Hepatocyte (in vitro differentiated cells): Measurements from ENCODE around the gene ANKRD44. TPM values are rescaled to one million over a fixed set of nuclear protein-coding genes. Genes with fewer than 3 reads are reported as not detected.

Experiments
- DNase-seq: peaks from one replicate; pipeline ENCODE4 v3.0.0-alpha.2; 2016; ENCODE audit warnings: low spot score
- H2AFZ ChIP-seq: fragments of 200-600 bp; sonication (generic); 2 replicates; pipeline ENCODE4 v1.6.0; 2016; ENCODE audit warnings: antibody characterized with exemption, mild to moderate bottlenecking
- H3K27ac ChIP-seq: fragments of 200-600 bp; sonication (generic); 2 replicates; pipeline ENCODE4 v1.5.1; 2016; ENCODE audit warnings: mild to moderate bottlenecking
- H3K27me3 ChIP-seq: fragments of 200-600 bp; sonication (generic); 2 replicates; pipeline ENCODE4 v1.6.1; 2016
- H3K36me3 ChIP-seq: fragments of 200-600 bp; sonication (generic); replicated peaks from 2 replicates; pipeline ENCODE4 v1.5.1; 2016; ENCODE audit warnings: low read depth; ENCODE audit not compliant: insufficient read depth
- H3K4me1 ChIP-seq: fragments of 200-600 bp; sonication (generic); 2 replicates; pipeline ENCODE4 v1.5.1; 2016; ENCODE audit warnings: mild to moderate bottlenecking, moderate library complexity; ENCODE audit not compliant: insufficient read depth
- H3K4me2 ChIP-seq: fragments of 200-600 bp; sonication (generic); 2 replicates; pipeline ENCODE4 v1.6.0; 2016
- H3K4me3 ChIP-seq: fragments of 200-600 bp; sonication (generic); 2 replicates; pipeline ENCODE4 v1.5.1; 2016; ENCODE audit warnings: mild to moderate bottlenecking
- H3K79me2 ChIP-seq: fragments of 200-600 bp; sonication (generic); 2 replicates; pipeline ENCODE4 v1.6.0; 2017; ENCODE audit warnings: mild to moderate bottlenecking
- H3K9me2 ChIP-seq: fragments of 200-600 bp; sonication (generic); replicated peaks from 2 replicates; pipeline ENCODE4 v1.6.0; 2017; ENCODE audit warnings: mild to moderate bottlenecking; ENCODE audit not compliant: insufficient read depth
- H3K9me3 ChIP-seq: fragments of 200-600 bp; sonication (generic); 2 replicates; pipeline ENCODE4 v1.5.1; 2016; ENCODE audit warnings: low read depth, mild to moderate bottlenecking
- H4K20me1 ChIP-seq: fragments of 200-600 bp; sonication (generic); 2 replicates; pipeline ENCODE4 v1.6.0; 2016; ENCODE audit warnings: mild to moderate bottlenecking; ENCODE audit not compliant: insufficient read depth, poor library complexity, severe bottlenecking
- EZH2 ChIP-seq: fragments of 200-600 bp; sonication (generic); IDR thresholded peaks from 2 replicates; pipeline ENCODE4 v1.6.1; 2016; ENCODE audit warnings: antibody characterized with exemption, mild to moderate bottlenecking, borderline replicate concordance
- EZH2phosphoT487 ChIP-seq: fragments of 200-600 bp; sonication (generic); IDR thresholded peaks from one replicate; pipeline ENCODE4 v1.6.1; 2018; ENCODE audit warnings: antibody characterized with exemption, mild to moderate bottlenecking, low read depth, moderate library complexity; ENCODE audit not compliant: unreplicated experiment, severe bottlenecking
- WGBS: methylation state at CpG from one replicate; pipeline ENCODE4 v1.1.6; 2016; ENCODE audit warnings: low lambda C conversion rate; ENCODE audit errors: missing lambda C conversion rate; 5-methylcytosine and 5-hydroxymethylcytosine counted together
- polyA plus RNA-seq: library from polyadenylated mRNA; unstranded; fragments of >200 nt; fragmentation: Nextera tagmentation; extraction: Ambion mirVana; gene quantifications from 2 replicates; pipeline ENCODE4 v1.2.1, GENCODE V29; 2016
- total RNA-seq: library from RNA; depleted of rRNA; stranded (reverse); fragments of >200 nt; gene quantifications from 2 replicates; pipeline ENCODE4 v1.2.3, GENCODE V29; 2014
- TF ChIP-seq, protein P1 (sequence below): fragments of 200-600 bp; sonication (generic); IDR thresholded peaks from 2 replicates; pipeline ENCODE4 v1.5.1; 2016; ENCODE audit warnings: antibody characterized with exemption, mild to moderate bottlenecking; ENCODE audit not compliant: poor library complexity

Gene ANKRD44
- total and polyA plus RNA-seq, 2 experiments from 2014 or later, result 5.9 to 9.1 TPM

DNA sequence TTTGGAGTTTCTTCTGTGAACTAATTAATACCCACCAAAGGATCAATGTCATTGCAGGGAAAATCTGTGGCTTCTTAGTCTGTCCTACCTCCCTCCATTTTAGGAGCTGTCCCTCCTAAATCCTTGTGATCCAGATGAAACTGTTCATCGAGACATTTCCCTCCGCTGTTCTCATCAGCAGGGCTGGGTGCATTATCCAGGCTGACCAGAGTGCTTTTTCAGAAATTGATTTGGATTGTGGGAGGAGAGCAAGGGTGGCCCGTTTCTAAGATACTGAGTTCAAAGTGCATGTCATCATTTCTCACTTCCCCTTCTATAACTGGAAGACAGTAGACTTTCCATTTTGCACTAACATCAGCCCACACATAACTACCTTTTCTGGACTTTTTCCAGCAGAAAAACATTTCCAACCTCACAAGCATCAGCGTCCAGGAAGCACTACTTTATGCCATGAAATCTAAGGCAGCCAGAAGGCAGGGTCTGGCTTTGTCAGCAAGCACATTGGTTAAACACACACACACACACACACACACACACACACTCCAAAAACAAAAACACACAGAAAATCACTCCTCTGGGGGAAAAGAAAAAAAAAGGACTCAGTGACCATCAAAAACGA is 94.1 kb downstream of the ANKRD44 start:
- H2AFZ ChIP-seq, result no peak overlapping the region
- H3K4me2 ChIP-seq, result no peak overlapping the region
- H3K27ac ChIP-seq, result no peak overlapping the region
- H3K9me3 ChIP-seq, result no peaks in the 10 kb centered on the region
- H3K4me3 ChIP-seq, result no peak overlapping the region
- no peaks in the 10 kb centered on the region for H3K79me2 ChIP-seq
- no peak for DNase-seq
- no peaks in the 10 kb centered on the region for H3K36me3 ChIP-seq
- TF ChIP-seq, protein P1, sequence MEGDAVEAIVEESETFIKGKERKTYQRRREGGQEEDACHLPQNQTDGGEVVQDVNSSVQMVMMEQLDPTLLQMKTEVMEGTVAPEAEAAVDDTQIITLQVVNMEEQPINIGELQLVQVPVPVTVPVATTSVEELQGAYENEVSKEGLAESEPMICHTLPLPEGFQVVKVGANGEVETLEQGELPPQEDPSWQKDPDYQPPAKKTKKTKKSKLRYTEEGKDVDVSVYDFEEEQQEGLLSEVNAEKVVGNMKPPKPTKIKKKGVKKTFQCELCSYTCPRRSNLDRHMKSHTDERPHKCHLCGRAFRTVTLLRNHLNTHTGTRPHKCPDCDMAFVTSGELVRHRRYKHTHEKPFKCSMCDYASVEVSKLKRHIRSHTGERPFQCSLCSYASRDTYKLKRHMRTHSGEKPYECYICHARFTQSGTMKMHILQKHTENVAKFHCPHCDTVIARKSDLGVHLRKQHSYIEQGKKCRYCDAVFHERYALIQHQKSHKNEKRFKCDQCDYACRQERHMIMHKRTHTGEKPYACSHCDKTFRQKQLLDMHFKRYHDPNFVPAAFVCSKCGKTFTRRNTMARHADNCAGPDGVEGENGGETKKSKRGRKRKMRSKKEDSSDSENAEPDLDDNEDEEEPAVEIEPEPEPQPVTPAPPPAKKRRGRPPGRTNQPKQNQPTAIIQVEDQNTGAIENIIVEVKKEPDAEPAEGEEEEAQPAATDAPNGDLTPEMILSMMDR, result no peak
- TF ChIP-seq EZH2 (no peak), EZH2phosphoT487 (no peak)
- H3K27me3 ChIP-seq, result no peaks in the 10 kb centered on the region
- no peaks in the 10 kb centered on the region for H4K20me1 ChIP-seq
- no peaks in the 10 kb centered on the region for H3K9me2 ChIP-seq
- 57% methylated on average over 5 of the region's 5 CpGs for WGBS
- peaks cover 8% of the 10 kb centered on the region for H3K4me1 ChIP-seq

- H3K36me3 ChIP-seq, result no peaks in the 10 kb centered on the region
- H3K4me1 ChIP-seq, result peaks cover 8% of the 10 kb centered on the region
- WGBS, result 86% methylated on average over 3 of the region's 3 CpGs
- TF ChIP-seq, protein P1, result no peak
- no peak for TF ChIP-seq EZH2phosphoT487
- no peak for TF ChIP-seq EZH2
- H3K27me3 ChIP-seq, result no peaks in the 10 kb centered on the region
- no peaks in the 10 kb centered on the region for H4K20me1 ChIP-seq
- no peaks in the 10 kb centered on the region for H3K9me3 ChIP-seq
- H3K27ac ChIP-seq, result no peak overlapping the region
- no peak overlapping the region for H3K4me3 ChIP-seq
- no peak overlapping the region for H3K4me2 ChIP-seq
- no peak for DNase-seq
- H3K79me2 ChIP-seq, result no peaks in the 10 kb centered on the region
- no peak overlapping the region for H2AFZ ChIP-seq
- H3K9me2 ChIP-seq, result no peaks in the 10 kb centered on the region
Measured at GRCh38 chr2:197215748-197216360, 94.7 kb downstream of the ANKRD44 start.

- Histone ChIP-seq H3K36me3 (no peaks in the 10 kb centered on the region), H3K27me3 (no peaks in the 10 kb centered on the region), H3K4me2 (no peak overlapping the region), H4K20me1 (no peaks in the 10 kb centered on the region), H3K27ac (no peak overlapping the region), H3K4me1 (peaks cover 13% of the 10 kb centered on the region), H2AFZ (no peak overlapping the region), H3K9me3 (no peaks in the 10 kb centered on the region), H3K79me2 (no peaks in the 10 kb centered on the region), H3K4me3 (no peak overlapping the region), H3K9me2 (no peaks in the 10 kb centered on the region)
- WGBS, result 79% methylated on average over 8 of the region's 8 CpGs
- no peak for DNase-seq
- TF ChIP-seq, protein P1, result no peak
- TF ChIP-seq EZH2phosphoT487, result no peak
Measured at GRCh38 chr2:197212344-197213262, 98.0 kb downstream of the ANKRD44 start.
